Measurements from ENCODE around the gene MARCHF2. TPM values are rescaled to one million over a fixed set of nuclear protein-coding genes. Genes with fewer than 3 reads are reported as not detected.

Gene MARCHF2
- total and polyA plus RNA-seq, 9 of the 15 experiments (the other 6 are each of a cell fraction or from before 2014, with no cell fraction given): 0.39 to 6.4 (median 2.2) TPM

DNA sequence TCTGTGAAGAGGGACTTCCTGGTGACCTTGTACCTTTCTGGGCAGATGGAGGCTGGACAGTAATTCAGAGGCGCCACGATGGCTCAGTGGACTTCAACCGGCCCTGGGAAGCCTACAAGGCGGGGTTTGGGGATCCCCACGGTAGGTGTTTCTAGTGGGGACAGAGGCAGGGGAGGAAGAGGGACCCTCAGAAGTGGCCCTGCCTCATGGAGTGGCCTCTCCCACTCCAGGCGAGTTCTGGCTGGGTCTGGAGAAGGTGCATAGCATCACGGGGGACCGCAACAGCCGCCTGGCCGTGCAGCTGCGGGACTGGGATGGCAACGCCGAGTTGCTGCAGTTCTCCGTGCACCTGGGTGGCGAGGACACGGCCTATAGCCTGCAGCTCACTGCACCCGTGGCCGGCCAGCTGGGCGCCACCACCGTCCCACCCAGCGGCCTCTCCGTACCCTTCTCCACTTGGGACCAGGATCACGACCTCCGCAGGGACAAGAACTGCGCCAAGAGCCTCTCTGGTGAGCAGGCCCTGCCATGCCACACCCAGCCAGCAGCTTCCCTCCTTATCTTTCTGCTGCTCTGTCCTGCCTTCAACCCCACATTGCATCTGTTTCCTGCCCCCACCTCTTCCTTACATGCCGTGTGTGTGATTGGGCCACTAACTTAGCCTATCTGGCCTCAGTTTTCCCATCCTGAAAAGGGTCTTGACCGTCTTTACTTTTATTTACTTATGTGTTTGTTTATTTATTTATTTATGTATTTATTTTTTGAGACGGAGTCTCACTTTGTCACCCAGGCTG, 41.9 kb upstream of the MARCHF2 start (continued):
- TF ChIP-seq E2F5 (CRISPR knock-in tag; IDR thresholded peaks at IDR 0.05): no peak
- no peak; a peak in 1 of 4 replicates for TF ChIP-seq KDM4B (IDR thresholded peaks at IDR 0.05; ENCODE audit: borderline replicate concordance in 2 of 2, low read depth in 1 of 2)
- TF ChIP-seq, protein P1, sequence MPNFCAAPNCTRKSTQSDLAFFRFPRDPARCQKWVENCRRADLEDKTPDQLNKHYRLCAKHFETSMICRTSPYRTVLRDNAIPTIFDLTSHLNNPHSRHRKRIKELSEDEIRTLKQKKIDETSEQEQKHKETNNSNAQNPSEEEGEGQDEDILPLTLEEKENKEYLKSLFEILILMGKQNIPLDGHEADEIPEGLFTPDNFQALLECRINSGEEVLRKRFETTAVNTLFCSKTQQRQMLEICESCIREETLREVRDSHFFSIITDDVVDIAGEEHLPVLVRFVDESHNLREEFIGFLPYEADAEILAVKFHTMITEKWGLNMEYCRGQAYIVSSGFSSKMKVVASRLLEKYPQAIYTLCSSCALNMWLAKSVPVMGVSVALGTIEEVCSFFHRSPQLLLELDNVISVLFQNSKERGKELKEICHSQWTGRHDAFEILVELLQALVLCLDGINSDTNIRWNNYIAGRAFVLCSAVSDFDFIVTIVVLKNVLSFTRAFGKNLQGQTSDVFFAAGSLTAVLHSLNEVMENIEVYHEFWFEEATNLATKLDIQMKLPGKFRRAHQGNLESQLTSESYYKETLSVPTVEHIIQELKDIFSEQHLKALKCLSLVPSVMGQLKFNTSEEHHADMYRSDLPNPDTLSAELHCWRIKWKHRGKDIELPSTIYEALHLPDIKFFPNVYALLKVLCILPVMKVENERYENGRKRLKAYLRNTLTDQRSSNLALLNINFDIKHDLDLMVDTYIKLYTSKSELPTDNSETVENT (CRISPR knock-in tag; IDR thresholded peaks at IDR 0.05): no peak
- TF ChIP-seq, protein P2, sequence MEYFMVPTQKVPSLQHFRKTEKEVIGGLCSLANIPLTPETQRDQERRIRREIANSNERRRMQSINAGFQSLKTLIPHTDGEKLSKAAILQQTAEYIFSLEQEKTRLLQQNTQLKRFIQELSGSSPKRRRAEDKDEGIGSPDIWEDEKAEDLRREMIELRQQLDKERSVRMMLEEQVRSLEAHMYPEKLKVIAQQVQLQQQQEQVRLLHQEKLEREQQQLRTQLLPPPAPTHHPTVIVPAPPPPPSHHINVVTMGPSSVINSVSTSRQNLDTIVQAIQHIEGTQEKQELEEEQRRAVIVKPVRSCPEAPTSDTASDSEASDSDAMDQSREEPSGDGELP (CRISPR knock-in tag; IDR thresholded peaks at IDR 0.05; ENCODE audit: borderline replicate concordance): peak; percentile 75
- TF ChIP-seq E2F3 (CRISPR knock-in tag; IDR thresholded peaks at IDR 0.05): no peak
- TF ChIP-seq, protein P3, sequence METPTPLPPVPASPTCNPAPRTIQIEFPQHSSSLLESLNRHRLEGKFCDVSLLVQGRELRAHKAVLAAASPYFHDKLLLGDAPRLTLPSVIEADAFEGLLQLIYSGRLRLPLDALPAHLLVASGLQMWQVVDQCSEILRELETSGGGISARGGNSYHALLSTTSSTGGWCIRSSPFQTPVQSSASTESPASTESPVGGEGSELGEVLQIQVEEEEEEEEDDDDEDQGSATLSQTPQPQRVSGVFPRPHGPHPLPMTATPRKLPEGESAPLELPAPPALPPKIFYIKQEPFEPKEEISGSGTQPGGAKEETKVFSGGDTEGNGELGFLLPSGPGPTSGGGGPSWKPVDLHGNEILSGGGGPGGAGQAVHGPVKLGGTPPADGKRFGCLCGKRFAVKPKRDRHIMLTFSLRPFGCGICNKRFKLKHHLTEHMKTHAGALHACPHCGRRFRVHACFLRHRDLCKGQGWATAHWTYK (CRISPR knock-in tag; IDR thresholded peaks at IDR 0.05): 0 out of 2 replicates have a peak, but pooled peaks have one; percentile 19
- TF ChIP-seq TBL1XR1 (IDR thresholded peaks at IDR 0.05; ENCODE audit: low read length in 2 of 2): no peak
- no peak for TF ChIP-seq SFPQ (IDR thresholded peaks at IDR 0.05; ENCODE audit: low read depth, low read length)
- TF ChIP-seq, protein P4, sequence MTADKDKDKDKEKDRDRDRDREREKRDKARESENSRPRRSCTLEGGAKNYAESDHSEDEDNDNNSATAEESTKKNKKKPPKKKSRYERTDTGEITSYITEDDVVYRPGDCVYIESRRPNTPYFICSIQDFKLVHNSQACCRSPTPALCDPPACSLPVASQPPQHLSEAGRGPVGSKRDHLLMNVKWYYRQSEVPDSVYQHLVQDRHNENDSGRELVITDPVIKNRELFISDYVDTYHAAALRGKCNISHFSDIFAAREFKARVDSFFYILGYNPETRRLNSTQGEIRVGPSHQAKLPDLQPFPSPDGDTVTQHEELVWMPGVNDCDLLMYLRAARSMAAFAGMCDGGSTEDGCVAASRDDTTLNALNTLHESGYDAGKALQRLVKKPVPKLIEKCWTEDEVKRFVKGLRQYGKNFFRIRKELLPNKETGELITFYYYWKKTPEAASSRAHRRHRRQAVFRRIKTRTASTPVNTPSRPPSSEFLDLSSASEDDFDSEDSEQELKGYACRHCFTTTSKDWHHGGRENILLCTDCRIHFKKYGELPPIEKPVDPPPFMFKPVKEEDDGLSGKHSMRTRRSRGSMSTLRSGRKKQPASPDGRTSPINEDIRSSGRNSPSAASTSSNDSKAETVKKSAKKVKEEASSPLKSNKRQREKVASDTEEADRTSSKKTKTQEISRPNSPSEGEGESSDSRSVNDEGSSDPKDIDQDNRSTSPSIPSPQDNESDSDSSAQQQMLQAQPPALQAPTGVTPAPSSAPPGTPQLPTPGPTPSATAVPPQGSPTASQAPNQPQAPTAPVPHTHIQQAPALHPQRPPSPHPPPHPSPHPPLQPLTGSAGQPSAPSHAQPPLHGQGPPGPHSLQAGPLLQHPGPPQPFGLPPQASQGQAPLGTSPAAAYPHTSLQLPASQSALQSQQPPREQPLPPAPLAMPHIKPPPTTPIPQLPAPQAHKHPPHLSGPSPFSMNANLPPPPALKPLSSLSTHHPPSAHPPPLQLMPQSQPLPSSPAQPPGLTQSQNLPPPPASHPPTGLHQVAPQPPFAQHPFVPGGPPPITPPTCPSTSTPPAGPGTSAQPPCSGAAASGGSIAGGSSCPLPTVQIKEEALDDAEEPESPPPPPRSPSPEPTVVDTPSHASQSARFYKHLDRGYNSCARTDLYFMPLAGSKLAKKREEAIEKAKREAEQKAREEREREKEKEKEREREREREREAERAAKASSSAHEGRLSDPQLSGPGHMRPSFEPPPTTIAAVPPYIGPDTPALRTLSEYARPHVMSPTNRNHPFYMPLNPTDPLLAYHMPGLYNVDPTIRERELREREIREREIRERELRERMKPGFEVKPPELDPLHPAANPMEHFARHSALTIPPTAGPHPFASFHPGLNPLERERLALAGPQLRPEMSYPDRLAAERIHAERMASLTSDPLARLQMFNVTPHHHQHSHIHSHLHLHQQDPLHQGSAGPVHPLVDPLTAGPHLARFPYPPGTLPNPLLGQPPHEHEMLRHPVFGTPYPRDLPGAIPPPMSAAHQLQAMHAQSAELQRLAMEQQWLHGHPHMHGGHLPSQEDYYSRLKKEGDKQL (CRISPR knock-in tag; IDR thresholded peaks at IDR 0.05; ENCODE audit: borderline replicate concordance): no peak
- TF ChIP-seq FOXK2 (conservative IDR thresholded peaks at IDR 0.05 in 1 of 2, IDR thresholded peaks at IDR 0.05 in 1 of 2; ENCODE audit: low read depth in 2 of 2): peak in 1 of 2 experiments; percentile 48; a peak in 3 of 4 replicates
- TF ChIP-seq NR3C1 (CRISPR knock-in tag; IDR thresholded peaks at IDR 0.05): no peak
- no peak for TF ChIP-seq ZNF232 (CRISPR knock-in tag; IDR thresholded peaks at IDR 0.05)
